HG02759 (cell line): ENCODE measurements around the gene CDYL.
"Not testable (repeated sequence)": the region's sequence is repeated elsewhere in the genome, so short reads cannot be mapped to it uniquely, and the experiment has no call there.

Source experiments
- ATAC-seq: cut with Tn5 transposase; IDR thresholded peaks from one replicate; pipeline ENCODE4 v1.9.1; 2021; ENCODE audit warnings: mild to moderate bottlenecking, moderate library complexity; ENCODE audit not compliant: unreplicated experiment

CDYL gene

GRCh38 chr6:4829089-4829488, 52.9 kb downstream of the CDYL start:
- ATAC-seq, result no peak

DNA sequence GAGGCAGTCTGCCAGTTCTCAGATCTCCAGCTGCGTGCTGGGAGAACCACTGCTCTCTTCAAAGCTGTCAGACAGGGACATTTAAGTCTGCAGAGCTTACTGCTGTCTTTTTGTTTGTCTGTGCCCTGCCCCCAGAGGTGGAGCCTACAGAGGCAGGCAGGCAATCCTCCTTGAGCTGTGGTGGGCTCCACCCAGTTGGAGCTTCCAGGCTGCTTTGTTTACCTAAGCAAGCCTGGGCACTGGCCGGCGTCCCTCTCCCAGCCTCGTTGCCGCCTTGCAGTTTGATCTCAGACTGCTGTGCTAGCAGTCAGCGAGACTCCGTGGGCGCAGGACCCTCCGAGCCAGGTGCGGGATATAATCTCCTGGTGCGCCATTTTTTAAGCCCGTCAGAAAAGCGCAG, 59.3 kb downstream of the CDYL start:
- ATAC-seq, result not testable (repeated sequence)

- ATAC-seq, result no peak
These were observed 64.0 kb downstream of the CDYL start for GRCh38 chr6:4840169-4840568.

GRCh38 chr6:4844108-4844507, 67.9 kb downstream of the CDYL start:
- ATAC-seq, result no peak

- ATAC-seq, result no peak
These were observed 70.2 kb downstream of the CDYL start for GRCh38 chr6:4846387-4846786.

GRCh38 chr6:4848382-4849068, 72.3 kb downstream of the CDYL start:
- ATAC-seq, result no peak

DNA sequence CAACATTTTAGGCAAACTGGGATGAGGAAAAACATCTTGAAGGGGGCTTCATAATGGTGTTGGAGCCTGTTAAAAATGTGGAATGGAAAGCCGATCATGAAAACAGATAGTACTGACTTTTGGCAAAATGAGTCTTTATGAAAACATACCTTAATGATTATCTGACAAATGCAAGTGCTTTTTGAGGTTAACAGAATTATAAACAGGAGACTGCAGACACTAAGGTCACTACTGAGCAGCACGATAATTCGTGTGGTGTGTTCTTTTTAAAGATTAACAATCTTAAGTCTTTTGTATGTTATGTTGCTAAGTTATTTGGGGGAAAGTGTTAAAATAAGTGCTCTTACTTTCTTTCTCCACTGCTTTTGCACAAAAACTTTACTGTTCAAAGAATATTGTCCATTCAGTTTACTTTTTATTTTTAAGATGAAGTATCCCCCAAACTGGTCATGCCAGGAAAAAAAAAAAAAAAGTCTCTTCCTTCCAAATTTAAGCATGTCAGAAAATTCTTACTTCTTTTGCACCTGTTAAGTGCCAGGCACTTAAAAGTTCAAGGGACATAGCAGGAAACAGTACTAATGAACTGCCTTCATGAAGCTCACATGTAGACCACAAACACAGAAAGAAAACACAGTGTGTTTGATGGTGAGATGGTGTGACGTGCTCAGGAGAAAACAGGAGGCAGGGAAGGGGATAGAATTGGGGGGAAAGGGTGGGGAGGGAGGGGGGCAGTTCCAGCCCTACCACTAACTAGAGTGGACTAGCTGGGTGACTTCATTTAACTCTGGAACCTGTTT, 73.2 kb downstream of the CDYL start:
- no peak for ATAC-seq

- ATAC-seq, result no peak
These were observed 74.8 kb downstream of the CDYL start for GRCh38 chr6:4851035-4851434.

- not testable (repeated sequence) for ATAC-seq
These were observed 76.0 kb downstream of the CDYL start for GRCh38 chr6:4852186-4852585.

DNA sequence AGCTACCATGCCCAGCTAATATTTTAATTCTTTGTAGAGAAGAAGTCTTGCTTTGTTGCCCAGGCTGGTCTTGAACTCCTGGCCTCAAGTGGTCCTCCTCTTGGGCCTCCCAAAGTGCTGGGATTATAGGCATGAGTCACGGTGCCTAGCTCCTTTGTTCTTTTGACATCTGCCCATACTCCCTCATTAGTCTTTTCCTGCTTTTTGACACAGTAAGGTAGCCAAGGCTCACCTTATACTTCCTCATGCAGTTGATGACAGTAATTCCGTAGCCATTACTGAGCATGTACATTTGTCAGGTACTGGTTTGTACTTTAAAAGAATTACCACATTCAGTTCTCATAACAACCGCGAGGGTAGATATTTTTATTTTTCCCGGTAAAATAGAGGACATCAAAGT, 76.7 kb downstream of the CDYL start:
- ATAC-seq, result no peak

DNA sequence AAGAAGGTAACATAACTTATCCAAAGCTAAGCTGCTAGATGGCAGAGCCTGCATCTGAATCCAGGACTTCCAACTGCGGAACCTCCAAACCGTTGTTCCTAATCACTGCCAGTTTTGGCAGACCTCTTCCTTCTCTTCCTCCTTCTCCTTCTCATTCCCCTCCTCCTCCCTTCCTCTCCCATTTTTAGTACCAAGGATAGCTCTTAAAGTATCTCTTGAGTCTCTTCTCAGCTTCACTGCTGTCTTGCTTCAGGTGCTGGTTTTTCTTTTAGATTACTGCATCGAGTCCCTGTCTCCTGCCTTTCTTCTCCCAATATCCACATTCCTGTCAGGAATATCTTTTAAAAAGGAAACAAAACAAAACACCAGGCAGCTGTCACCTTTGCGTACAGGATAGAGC, 77.1 kb downstream of the CDYL start:
- no peak for ATAC-seq

GRCh38 chr6:4853782-4854511, 77.7 kb downstream of the CDYL start:
- ATAC-seq, result no peak

GRCh38 chr6:4856785-4857184, 80.6 kb downstream of the CDYL start:
- ATAC-seq, result no peak

GRCh38 chr6:4858194-4859015, 82.2 kb downstream of the CDYL start:
- no peak for ATAC-seq

DNA sequence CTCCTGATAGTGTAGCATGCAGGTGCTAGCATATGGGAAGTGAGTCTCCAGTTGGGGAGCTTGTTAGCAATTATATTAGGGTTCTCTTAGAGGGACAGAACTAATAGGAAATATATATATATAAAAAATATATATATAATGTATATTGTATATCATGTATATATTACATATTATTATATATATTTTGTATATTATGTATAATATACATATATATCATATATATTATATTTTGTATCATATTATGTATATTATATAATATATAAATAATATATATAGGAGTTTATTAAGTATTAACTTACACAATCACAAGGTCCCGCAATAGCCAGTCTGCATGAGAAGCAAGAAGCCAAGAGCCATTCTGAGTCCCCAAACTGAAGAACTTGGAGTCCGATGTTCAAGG, 84.2 kb downstream of the CDYL start:
- no peak for ATAC-seq

DNA sequence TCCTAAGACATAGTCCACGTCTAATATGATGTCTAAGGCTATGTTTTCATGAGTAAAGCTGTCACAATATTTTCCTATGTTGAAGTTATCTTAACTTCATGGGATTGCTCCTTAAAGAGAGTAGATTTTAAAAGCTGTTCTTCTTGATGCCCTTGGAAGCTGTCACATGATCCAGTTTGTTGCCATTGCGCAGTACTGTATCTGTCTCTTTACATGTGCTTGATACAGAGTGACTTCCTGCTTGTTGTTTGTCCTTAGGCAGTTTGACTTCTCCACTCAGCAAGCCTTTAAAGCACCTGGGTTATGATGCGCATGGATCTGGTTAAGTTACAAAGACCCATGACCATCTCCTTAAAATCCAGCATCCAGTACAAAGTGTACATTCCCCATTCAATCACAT, 85.4 kb downstream of the CDYL start:
- no peak for ATAC-seq

DNA sequence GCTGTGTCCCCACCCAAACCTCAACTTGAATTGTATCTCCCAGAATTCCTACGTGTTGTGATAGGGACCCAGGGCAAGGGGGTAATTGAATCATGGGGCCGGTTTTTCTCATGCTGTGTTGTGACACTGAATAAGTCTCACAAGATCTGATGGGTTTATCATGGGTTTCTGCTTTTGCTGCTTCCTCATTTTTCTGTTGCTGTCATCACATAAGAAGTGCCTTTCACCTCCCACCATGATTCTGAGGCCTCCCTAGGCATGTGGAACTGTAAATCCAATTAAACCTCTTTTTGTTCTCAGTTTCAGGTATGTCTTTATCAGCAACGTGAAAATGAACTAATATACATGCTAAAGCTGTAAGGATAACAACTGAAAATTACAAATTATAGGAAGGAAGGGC, 88.3 kb downstream of the CDYL start:
- ATAC-seq, result no peak

DNA sequence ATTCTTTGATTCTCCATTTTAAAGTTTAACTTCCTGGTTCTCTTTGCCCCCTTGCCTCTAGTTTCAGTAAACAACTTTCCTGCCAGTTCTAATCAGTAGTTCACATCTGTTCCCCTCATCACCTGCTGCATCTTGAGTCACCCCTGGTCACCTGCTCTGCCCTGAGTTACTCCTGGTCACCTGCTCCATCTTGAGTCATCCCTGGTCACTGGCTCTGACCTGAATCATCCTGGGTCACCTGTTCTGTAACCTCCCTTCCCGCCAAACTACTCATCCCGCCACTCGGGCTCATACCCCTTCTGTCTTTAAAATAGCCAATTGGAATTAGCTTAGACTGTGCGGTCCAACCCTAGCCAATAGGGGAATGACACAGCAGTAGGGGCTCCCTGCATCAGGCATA, 88.8 kb downstream of the CDYL start:
- not testable (repeated sequence) for ATAC-seq

GRCh38 chr6:4870821-4871494, 94.8 kb downstream of the CDYL start:
- no peak for ATAC-seq

- no peak for ATAC-seq
These were observed 95.6 kb downstream of the CDYL start for GRCh38 chr6:4871825-4872224.
